ENCODE data around the gene MMP17.

DNA sequence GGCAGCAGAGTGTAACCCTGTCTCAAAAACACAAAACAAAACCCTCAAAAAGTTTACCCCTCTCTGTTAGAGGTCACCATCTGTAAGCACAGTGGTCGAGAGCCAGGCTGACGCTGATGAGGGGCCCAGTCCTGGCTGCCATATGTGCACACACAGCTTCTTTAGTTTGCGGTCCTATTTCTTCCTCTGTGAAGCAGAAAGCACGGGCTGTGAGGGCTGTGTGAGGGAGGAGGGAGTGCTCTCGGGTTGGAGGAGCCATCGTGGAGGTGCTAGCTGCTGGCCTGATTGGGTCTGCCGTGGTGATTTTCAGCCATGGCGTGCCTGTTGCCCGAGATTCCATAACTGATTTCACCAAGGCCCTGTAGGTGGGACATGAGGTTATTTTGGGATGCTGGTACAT lies 69.7 kb downstream of the MMP17 start:
- no peak for TF ChIP-seq POLR2AphosphoS5 (IDR thresholded peaks at IDR 0.05)
- TF ChIP-seq, protein P1, sequence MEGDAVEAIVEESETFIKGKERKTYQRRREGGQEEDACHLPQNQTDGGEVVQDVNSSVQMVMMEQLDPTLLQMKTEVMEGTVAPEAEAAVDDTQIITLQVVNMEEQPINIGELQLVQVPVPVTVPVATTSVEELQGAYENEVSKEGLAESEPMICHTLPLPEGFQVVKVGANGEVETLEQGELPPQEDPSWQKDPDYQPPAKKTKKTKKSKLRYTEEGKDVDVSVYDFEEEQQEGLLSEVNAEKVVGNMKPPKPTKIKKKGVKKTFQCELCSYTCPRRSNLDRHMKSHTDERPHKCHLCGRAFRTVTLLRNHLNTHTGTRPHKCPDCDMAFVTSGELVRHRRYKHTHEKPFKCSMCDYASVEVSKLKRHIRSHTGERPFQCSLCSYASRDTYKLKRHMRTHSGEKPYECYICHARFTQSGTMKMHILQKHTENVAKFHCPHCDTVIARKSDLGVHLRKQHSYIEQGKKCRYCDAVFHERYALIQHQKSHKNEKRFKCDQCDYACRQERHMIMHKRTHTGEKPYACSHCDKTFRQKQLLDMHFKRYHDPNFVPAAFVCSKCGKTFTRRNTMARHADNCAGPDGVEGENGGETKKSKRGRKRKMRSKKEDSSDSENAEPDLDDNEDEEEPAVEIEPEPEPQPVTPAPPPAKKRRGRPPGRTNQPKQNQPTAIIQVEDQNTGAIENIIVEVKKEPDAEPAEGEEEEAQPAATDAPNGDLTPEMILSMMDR (IDR thresholded peaks at IDR 0.05) = no peak
